HG02840 (cell line): Measurements from ENCODE around the gene ZNF57.
"Not testable (repeated sequence)": the region's sequence is repeated elsewhere in the genome, so short reads cannot be mapped to it uniquely, and the experiment has no call there.

Source experiments
- ATAC-seq: cut with Tn5 transposase; IDR thresholded peaks from one replicate; pipeline ENCODE4 v1.9.1; 2021; ENCODE audit warnings: mild to moderate bottlenecking, moderate library complexity, moderate number of reproducible peaks; ENCODE audit not compliant: unreplicated experiment, low FRiP score

Gene ZNF57

GRCh38 chr19:2890531-2890930, 10.2 kb upstream of the ZNF57 start:
- not testable (repeated sequence) for ATAC-seq

GRCh38 chr19:2896694-2897093, 4.0 kb upstream of the ZNF57 start:
- ATAC-seq, result no peak

DNA sequence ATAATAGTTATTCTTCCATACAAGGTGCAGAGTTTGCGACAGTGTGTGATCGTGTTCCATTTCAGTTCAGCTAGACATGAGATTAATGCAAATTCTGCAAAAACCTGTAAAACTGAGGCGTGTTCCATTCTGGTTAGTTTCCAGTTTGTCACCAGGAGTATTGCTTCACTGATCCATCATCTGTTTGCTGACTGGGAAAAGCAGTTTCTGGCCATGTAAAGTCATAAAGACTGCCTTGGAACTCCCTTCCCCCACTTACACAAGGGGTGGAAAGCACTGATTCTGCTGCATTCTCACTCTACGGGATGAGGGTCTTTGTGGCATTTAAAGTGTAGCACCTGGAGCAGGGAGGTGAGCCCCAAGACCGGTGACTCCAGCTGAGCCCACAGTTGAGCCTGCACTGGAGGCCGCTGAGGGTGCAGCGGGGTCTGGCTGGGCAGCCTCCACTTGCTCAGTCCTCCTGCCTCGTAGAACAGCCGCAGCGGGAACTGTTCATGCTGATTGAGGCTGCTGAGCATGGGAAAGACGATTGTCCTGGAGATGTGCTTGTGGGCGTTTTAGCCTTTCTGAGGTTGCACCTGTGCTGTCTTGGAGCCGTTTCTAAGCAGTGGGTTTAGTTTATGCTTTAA, 2.0 kb downstream of the ZNF57 start:
- ATAC-seq, result no peak

DNA sequence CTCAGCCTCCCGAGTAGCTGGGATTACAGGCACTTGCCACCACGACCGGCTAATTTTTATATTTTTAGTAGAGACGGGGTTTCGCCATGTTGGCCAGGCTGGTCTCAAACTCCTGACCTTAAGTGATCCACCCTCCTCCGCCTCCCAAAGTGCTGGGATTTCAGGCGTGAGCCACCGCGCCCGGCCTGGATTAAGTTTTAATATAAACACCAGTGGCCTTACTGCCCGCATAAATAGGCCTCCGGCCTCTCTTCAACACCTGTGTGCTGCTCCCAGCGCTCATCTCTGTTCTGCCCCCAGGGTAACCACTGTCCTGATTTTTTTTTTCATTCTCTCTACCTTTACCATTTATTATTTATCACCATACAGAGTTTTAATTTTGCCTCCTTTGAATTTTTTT, 2.6 kb downstream of the ZNF57 start:
- ATAC-seq, result not testable (repeated sequence)

DNA sequence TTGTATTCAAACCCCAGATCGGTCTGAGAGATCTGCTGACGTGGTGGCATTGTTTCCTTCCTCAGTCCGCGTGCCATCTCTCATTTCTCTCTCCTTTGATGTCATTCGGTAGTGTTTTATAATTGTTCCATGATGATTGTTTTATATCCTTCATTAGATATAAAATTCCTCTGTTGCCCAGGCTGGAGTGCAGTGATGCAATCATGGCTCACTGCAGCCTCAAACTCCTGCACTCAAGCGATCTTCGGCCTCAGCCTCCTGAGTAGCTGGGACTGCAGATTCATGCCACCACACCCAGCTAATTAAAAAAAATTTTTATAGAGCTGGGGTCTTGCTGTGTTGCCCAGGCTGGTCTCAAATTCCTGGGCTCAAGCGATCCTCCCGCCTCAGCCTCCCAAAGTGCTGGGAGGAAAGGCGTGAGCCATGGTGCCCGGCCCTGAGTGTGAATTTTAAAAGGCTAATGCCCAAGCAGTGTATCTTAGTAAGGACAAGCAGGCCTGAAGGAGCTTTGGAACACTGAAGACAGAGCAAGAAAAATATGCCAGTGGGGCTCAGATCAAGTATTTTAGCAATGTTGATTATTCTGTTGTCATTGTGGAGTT, 5.3 kb downstream of the ZNF57 start:
- ATAC-seq, result no peak

GRCh38 chr19:2906631-2907195, 6.0 kb downstream of the ZNF57 start:
- no peak for ATAC-seq

GRCh38 chr19:2912306-2912705, 11.6 kb downstream of the ZNF57 start:
- no peak for ATAC-seq

GRCh38 chr19:2917275-2918184, 16.8 kb downstream of the ZNF57 start:
- ATAC-seq, result no peak

- ATAC-seq, result no peak
Measured at GRCh38 chr19:2922987-2923386, 22.3 kb downstream of the ZNF57 start.

DNA sequence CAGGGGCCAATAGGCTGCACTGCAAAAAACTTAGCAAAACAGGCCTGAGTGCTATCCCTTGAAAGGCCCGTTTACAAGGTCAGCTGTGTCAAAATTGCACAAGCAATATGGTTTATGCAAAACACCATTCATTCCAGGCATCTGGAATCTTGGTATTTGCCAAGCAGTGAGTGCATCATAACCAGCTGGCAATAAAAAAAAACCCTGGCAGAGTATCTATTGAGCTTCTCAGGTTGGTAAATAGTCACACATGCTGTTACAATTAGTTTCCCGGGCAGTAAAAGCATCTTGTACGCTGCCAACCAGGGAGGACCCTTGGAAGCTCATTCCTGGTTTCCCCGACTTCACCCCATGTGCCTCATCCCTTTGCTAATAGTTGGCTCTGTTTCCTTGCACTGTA, 22.8 kb downstream of the ZNF57 start:
- no peak for ATAC-seq

DNA sequence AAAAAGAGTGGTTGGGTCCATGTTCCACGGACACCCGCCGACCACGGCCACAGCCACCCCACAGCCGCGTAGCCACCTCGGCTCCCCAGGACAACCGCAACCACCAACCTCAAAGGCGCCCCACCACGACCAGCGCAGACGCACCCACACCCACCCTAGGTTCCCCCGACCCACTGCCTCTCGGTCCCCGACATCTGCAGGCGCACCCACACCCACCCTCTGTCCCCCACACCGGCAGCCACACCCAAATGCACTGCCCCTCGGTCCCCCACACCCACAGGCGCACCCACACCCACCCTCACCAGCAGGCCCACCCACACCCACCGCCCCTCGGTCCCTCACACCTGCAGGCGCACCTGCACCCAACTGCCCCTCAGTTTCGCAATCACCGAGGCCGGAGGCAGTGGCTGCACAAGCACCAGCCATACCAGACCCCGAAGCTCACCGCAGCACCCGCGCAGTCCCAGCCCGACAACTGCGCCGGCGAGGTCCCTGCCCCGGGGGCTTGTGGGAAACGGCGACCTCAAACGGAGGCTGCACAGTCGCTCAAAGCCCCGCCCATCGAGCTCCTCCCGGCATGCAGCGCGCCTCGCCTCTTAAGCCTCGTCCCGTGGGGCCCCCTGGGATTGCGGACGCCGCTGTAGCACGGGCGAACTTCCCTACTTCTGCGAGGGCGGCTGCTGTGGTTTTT, 25.8 kb downstream of the ZNF57 start:
- no peak for ATAC-seq

DNA sequence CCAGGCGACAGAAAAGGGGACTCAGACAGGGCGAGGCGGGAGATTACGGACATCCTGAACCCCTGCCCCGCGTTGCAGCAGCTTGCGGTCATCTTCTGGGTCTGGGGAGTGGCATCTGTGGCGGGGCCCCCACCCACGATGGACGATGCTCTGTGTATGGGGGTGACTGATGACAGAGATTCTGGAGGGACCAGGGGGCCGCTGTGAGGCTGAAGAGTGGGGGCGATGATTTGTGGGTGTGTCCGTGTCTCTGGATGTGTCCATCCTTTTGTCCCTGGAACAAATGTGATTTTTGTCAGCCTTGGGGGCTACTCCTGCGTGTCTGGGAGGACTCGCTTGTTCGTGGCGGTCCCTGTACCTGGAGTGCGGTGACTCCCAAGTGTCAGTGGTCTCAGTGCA, 26.3 kb downstream of the ZNF57 start:
- ATAC-seq, result no peak

DNA sequence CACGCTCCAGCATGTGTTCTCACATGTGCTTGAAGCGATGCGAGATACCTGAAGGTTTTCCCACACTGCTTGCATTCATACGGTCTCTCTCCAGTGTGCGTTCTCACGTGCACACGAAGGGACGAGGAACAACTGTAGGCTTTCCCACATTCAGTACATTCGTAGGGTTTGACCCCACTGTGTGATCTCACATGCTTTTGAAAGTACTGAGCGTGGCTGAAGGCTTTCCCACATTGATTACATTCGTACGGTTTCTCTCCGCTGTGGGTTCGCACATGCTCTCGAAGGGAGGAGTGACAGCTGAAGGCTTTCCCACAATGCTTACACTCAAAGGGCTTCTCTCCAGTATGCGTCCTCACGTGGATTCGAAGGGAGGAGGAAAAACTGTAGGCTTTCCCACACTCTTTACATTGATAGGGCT, 32.8 kb downstream of the ZNF57 start:
- no peak for ATAC-seq

- not testable (repeated sequence) for ATAC-seq
Measured at GRCh38 chr19:2935863-2936262, 35.1 kb downstream of the ZNF57 start.

- no peak for ATAC-seq
Measured at GRCh38 chr19:2942928-2943640, 42.4 kb downstream of the ZNF57 start.

- ATAC-seq, result no peak
Measured at GRCh38 chr19:2944403-2944774, 43.7 kb downstream of the ZNF57 start.

DNA sequence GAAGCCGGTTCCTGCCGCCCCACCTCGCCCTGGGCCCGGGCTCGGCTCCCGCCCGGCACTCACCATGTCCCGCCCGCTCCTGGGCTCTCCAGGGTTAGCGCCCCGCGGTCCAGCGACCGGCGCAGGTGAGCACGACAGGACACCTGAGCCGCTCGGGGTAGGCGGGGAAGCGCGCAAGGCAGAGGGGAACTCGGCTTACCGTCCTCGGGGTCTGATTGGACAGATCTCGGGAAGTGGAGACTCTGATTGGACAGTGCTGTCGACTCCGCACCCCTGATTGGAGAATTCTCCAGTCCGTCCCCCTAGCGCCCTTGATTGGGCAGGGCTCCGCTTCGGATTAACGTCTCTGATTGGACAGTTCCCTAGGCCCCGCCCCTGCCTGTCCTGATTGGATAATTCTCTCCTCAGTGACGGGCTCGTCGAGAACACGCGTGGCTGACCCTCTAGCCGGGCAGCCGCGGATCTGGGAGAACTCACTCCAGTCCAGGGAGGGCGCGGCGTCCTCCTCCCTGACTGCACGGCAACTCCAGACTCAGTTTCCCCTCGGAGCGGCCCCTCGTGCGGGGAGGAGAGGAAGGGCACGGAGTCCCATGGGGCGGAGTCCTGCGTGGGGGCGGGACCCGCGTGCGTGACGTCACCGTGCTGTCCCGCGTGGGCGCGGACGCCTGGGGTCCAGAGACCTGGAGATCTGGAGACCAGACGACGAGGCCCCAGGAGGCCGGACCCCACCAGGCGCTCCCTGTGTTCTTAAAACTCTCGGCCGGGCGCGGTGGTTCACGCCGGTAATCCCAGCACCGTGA, 44.2 kb downstream of the ZNF57 start, which contains the start of gene ZNF77:
Gene ZNF77 (minus strand): TSS at position 197 of the 800 bp plus-strand sequence. CDS start 131 bp downstream, at position 66.
- peak; percentile 95 for ATAC-seq

DNA sequence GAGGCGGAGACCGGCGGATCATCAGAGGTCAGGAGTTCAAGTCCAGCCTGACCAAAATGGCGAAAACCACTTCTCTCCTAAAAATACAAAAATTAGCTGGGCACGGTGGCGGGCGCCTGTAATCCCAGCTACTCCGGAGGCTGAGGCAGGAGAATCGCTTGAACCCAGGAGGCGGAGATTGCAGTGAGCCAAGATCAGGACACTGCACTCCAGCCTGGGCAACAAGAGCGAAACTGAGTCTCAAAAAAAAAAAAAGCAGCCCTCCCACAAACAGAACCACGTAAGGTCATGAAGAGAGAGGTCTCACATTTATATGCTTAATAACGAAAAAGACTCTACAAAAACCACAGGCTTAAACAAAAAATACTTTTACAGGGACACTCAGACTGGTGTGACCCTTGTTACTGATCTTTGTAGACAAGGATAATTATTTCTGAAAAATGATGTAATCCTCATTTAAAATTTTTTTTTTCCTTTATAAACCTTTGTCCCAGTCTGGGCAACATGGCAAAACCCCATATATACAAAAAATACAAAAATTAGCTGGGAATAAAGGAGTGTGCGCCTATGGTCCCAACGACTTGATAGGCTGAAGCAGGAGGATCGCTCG, 45.0 kb downstream of the ZNF57 start:
- ATAC-seq, result no peak

DNA sequence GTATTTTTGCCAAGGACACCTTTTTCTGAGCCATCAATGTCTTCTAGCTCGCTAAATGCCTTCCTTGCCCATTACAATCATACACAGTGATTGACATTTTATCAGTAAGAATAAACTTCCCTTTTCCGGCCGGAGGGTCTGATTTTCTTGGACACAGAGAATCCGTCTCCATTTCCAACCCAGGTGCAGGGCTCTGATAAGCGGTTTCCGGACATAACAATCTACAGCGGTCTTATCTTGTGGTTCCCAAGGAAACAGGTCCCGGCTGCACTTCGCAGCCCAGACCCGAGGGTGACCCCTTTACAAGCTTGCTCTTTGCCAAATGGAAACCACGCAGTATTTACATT, 49.2 kb downstream of the ZNF57 start:
- ATAC-seq, result no peak
